Measurements from ENCODE around the gene IFNL3. TPM values are rescaled to one million over a fixed set of nuclear protein-coding genes. Genes with fewer than 3 reads are reported as not detected.

IFNL3 gene
- total RNA-seq, 6 experiments from 2014 or later: not detected

DNA sequence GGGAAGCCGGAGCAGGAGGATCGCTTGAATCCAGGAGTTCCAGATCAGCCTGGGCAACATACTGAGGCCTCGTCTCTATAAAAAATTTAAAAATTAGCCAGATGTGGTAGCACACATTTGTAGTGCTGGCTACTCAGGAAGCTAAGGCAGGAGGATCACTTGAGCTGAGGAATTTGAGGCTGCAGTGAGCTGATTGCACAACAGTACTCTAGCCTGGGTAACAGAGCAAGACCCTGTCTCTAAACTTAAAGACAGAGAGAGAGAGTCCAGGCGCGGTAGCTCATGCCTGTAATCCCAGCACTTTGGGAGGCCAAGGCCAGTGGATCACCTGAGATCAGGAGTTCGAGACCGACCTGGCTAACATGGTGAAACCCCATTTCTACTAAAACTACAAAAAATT is 4.4 kb downstream of the IFNL3 start:
- no peak overlapping the region for H3K27ac Mint-ChIP-seq
- peaks cover 35% of the 10 kb centered on the region for H3K27me3 Mint-ChIP-seq (ENCODE audit: insufficient read depth)
- DNase-seq: no peak
- no peak overlapping the region for H3K4me3 Mint-ChIP-seq
- H3K36me3 Mint-ChIP-seq (ENCODE audit: low read depth): no peaks in the 10 kb centered on the region
- TF ChIP-seq, protein P1, sequence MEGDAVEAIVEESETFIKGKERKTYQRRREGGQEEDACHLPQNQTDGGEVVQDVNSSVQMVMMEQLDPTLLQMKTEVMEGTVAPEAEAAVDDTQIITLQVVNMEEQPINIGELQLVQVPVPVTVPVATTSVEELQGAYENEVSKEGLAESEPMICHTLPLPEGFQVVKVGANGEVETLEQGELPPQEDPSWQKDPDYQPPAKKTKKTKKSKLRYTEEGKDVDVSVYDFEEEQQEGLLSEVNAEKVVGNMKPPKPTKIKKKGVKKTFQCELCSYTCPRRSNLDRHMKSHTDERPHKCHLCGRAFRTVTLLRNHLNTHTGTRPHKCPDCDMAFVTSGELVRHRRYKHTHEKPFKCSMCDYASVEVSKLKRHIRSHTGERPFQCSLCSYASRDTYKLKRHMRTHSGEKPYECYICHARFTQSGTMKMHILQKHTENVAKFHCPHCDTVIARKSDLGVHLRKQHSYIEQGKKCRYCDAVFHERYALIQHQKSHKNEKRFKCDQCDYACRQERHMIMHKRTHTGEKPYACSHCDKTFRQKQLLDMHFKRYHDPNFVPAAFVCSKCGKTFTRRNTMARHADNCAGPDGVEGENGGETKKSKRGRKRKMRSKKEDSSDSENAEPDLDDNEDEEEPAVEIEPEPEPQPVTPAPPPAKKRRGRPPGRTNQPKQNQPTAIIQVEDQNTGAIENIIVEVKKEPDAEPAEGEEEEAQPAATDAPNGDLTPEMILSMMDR (IDR thresholded peaks at IDR 0.05): no peak
- no peaks in the 10 kb centered on the region for H3K9me3 Mint-ChIP-seq
- H3K4me1 Mint-ChIP-seq (ENCODE audit: low read depth): peaks cover 6% of the 10 kb centered on the region; the same call in 1 of the 2 replicates

DNA sequence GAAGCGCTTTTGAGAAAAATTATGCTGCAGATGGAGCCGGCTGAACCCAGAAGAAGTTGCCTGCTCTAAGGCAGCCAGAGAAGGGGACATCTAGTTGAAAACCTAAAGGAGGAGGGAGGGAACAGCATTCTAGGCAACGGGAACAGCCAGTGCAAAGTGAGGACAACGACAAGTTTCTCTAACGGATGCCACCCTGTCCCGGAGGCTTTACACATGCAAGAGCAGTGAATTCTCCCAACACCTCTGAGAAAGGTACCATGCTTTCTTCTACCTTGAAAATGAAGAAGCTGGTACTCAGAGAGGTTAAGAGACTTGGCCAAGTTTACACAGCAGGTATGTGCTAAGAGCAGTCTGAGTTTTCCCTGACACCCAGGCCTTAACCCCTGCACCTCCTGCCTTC is 5.9 kb downstream of the IFNL3 start:
- Mint-ChIP-seq H3K9me3 (no peaks in the 10 kb centered on the region), H3K36me3 (ENCODE audit: low read depth) (no peaks in the 10 kb centered on the region), H3K4me1 (ENCODE audit: low read depth) (peaks cover 6% of the 10 kb centered on the region; the same call in 1 of the 2 replicates), H3K4me3 (no peak overlapping the region), H3K27me3 (ENCODE audit: insufficient read depth) (peaks cover 32% of the 10 kb centered on the region), H3K27ac (no peak overlapping the region)
- TF ChIP-seq, protein P1 (IDR thresholded peaks at IDR 0.05): no peak
- no peak for DNase-seq

DNA sequence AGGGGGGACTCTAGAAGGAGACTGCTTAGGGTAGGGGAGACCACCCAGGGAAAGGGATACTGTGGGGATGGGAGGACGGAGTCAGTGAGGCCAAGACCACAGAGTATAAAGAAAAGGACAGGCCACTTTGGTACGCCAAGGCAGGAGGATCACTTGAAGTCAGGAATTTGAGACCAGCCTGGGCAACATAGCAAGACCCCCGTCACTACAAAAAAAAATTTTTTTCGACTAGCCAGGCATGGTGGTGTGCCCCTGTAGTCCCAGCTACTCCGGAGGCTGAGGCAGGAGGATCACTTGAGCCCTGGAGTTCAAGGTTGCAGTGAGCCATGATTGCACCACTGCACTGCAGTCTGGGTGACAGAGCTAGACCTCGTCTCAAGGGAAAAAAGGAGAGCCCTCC is 6.6 kb downstream of the IFNL3 start:
- TF ChIP-seq, protein P1 (IDR thresholded peaks at IDR 0.05): no peak
- H3K4me1 Mint-ChIP-seq (ENCODE audit: low read depth): peaks cover 6% of the 10 kb centered on the region; the same call in 1 of the 2 replicates
- H3K27ac Mint-ChIP-seq: no peak overlapping the region
- H3K27me3 Mint-ChIP-seq (ENCODE audit: insufficient read depth): peaks cover 29% of the 10 kb centered on the region; the same call in 1 of the 2 replicates
- H3K9me3 Mint-ChIP-seq: no peaks in the 10 kb centered on the region
- DNase-seq: no peak
- H3K36me3 Mint-ChIP-seq (ENCODE audit: low read depth): no peaks in the 10 kb centered on the region
- H3K4me3 Mint-ChIP-seq: no peak overlapping the region

DNA sequence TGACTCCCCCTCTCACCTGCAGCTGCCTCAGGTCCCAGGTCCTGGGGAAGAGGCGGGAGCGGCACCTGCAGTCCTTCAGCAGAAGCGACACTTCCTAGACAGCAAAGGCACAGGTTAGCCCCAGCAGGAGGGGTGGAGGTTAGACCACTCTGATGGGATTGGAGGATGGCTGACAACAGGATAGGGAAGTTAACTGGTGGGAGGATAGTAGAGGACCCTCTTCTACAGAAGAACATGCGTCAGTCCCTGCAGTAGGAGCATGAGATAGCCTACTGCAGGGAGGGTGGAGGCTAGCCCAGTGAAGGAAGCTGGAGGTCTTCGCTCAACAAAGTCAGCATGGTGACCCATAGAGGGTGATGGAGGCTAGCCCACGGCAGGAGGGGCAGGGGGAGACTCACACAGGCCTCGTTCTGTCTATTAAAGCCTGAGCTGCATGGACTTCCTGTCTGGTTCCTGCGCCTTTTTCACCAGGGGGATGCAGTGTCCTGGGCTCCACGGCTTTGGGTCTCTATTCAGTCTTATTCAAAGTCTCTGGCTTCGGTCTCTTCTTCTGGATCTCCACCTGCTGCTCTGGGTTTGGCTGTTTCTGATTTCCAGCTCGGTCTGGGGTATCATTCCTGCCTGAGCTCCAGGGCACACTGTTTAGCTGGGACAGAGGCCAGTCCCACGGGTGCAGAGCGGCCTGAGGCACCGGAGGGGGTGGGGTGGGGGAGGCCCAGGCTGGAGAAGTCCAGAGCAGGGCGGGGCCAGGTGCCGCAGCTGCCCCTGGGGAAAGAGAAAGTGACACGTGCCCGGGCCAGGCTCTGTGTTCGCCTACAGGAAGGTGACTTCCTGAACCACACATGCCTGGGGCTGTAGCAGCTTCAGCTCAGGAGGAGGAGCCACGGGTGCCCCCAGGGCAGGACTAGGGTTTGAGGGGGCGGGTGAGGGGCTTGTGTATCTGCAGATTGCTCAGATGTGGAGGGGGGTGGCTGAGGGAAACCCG is 7.3 kb downstream of the IFNL3 start:
- H3K4me3 Mint-ChIP-seq: no peak overlapping the region; the same call in 1 of the 2 replicates
- peaks cover 6% of the 10 kb centered on the region; the same call in 1 of the 2 replicates for H3K4me1 Mint-ChIP-seq (ENCODE audit: low read depth)
- TF ChIP-seq, protein P1 (IDR thresholded peaks at IDR 0.05): no peak
- no peak for DNase-seq
- H3K27ac Mint-ChIP-seq: no peak overlapping the region
- no peaks in the 10 kb centered on the region for H3K9me3 Mint-ChIP-seq
- no peaks in the 10 kb centered on the region for H3K36me3 Mint-ChIP-seq (ENCODE audit: low read depth)
- peaks cover 29% of the 10 kb centered on the region; the same call in 1 of the 2 replicates for H3K27me3 Mint-ChIP-seq (ENCODE audit: insufficient read depth)

DNA sequence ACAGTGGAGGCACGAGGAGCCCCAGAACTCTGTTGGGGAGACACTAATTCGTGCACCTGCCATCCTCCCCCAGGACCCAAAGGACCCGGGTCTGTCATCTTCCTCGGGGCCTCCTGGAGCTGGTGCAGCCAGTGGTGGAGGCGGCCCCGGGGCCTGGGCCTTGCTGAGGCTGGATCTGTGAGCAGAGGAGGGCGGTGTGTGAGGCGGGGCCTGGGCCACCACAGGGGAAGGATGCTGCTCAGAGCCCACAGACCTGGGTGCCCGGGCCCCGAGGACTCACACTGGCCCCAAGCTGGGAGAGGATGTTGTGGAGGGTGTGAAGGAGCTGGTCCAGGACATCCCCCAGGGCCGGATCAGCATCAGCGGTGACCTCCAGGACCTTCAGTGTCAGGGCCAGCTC is 8.3 kb downstream of the IFNL3 start:
- no peak for DNase-seq
- Mint-ChIP-seq H3K27ac (no peak overlapping the region), H3K4me3 (no peak overlapping the region), H3K9me3 (no peaks in the 10 kb centered on the region), H3K27me3 (ENCODE audit: insufficient read depth) (peaks cover 32% of the 10 kb centered on the region; the same call in 1 of the 2 replicates), H3K4me1 (ENCODE audit: low read depth) (peaks cover 6% of the 10 kb centered on the region; the same call in 1 of the 2 replicates), H3K36me3 (ENCODE audit: low read depth) (no peaks in the 10 kb centered on the region)
- TF ChIP-seq, protein P1 (IDR thresholded peaks at IDR 0.05): no peak

Measured in HFFc6 (cell line).